ENCODE measurements around the gene RANBP1.
"Not testable (repeated sequence)": the region's sequence is repeated elsewhere in the genome, so short reads cannot be mapped to it uniquely, and the experiment has no call there.

The RANBP1 gene

DNA sequence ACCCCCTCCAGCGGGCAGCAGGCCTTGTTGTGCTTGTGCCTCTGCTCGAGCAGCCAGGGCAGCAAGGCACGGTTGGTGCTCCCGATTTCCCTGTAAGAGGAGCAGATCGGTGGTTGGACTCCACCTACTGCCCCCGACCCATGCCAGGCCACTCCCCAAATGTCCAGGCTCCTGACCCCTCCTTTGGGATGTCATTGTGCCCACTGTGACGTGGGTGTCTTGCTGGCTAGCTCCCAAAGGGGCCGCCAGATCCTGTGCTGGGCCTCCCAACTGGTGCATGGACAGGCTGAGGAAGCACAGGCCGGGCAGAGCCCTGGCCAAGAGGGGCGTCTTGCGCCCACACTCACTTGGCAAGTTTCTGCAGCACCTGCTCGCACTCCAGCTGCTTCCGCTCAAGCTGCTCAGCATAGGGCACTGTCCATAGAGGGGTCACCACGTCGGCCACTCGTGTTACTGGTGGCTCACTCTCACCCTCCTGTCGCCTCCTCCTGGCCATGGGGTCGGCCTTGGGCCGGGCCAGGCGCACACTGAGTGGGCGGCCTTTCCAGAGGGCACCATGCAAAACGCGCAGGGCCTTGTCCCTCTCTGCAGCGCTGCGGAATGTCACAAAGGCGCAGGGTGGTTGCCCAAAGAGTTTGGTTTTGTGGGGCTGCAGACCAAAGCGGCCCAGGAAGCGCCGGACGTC is at the start of gene RANBP1:
Gene RANBP1 (plus strand): TSS at position 414 of the 685 bp plus-strand sequence. CDS start 81 bp downstream, at position 495.
- peak within 1 kb of the TSS; percentile 89 for H3K4me3 Mint-ChIP-seq
- peaks cover 60% of the 10 kb centered on the region for H3K4me1 Mint-ChIP-seq
- peaks cover 3% of the 10 kb centered on the region for H3K27me3 Mint-ChIP-seq
- DNase-seq (no peak), ATAC-seq (no peak)
- peaks cover 45% of the 10 kb centered on the region for H3K36me3 Mint-ChIP-seq (ENCODE audit: low read depth)
- H3K27ac Mint-ChIP-seq: peak within 1 kb of the TSS; percentile 93
- no peaks in the 10 kb centered on the region for H3K9me3 Mint-ChIP-seq

DNA sequence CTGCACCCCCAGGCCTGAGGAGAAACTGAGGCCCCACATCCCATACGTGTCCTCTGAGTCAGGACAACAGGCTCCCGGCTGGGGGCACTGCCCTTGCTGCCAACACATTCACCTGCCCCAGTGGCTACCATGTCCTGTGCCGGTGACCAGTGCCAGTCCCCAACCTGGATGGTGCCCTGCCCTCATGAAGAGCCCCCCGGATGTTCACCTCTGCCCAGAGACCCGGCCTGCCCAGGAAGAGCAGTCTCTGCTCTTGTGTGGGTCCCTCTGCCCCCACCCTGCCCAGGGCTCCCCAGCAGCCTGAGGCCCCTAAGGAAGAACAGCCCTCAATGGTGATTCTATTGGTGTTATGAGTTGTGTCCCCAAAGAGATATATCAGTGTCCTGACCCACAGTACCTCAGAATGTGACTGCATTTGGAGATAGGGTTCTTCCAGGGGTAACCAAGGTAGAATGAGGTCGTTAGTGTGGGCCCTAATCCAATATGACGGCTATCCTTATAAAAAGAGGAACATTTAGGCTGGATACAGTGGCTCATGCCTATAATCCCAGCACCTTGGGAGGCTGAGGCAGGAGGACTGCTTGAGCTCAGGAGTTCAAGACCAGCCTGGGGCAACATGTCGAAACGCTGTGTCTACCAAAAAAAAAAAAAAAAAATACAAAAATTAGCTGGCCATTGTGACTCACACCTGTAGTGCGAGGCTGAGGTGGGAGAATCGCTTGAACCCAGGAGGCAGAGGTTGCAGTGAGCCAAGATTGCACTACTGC is 49.1 kb upstream of the RANBP1 start:
- no peak overlapping the region for H3K27ac Mint-ChIP-seq
- DNase-seq (no peak), ATAC-seq (no peak)
- no peaks in the 10 kb centered on the region for H3K27me3 Mint-ChIP-seq
- H3K4me1 Mint-ChIP-seq: peaks cover 5% of the 10 kb centered on the region
- H3K4me3 Mint-ChIP-seq: no peak overlapping the region
- no peaks in the 10 kb centered on the region for H3K9me3 Mint-ChIP-seq
- no peaks in the 10 kb centered on the region for H3K36me3 Mint-ChIP-seq (ENCODE audit: low read depth)

- H3K4me3 Mint-ChIP-seq; H3K36me3 Mint-ChIP-seq (ENCODE audit: low read depth); H3K27ac Mint-ChIP-seq; H3K9me3 Mint-ChIP-seq; H3K27me3 Mint-ChIP-seq; H3K4me1 Mint-ChIP-seq; ATAC-seq; DNase-seq: not testable (repeated sequence)
These were observed 48.6 kb upstream of the RANBP1 start for GRCh38 chr22:20067384-20067682.

DNA sequence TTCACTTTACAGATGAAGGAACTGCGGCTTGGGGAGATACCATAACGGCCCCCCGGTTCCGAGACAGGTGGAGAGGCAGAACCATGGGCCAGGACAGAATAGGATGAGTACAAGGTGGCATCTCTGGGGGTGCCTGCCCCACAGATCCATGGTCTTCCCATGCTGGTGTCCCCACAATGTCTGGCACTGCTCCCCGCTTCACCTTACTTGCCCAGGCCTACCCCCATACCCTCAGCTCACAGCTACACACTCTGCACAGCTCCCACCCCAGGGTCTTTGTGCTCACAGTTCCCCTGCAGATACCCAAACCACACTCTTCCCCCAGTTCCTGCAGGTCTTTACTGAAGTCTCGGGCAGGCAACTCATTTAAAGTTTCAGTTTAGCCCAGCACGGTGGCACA is 47.3 kb upstream of the RANBP1 start:
- ATAC-seq: no peak
- Mint-ChIP-seq H3K36me3 (ENCODE audit: low read depth) (no peaks in the 10 kb centered on the region), H3K27me3 (no peaks in the 10 kb centered on the region), H3K9me3 (no peaks in the 10 kb centered on the region), H3K4me3 (no peak overlapping the region), H3K27ac (no peak overlapping the region), H3K4me1 (no peaks in the 10 kb centered on the region)
- DNase-seq: no peak

DNA sequence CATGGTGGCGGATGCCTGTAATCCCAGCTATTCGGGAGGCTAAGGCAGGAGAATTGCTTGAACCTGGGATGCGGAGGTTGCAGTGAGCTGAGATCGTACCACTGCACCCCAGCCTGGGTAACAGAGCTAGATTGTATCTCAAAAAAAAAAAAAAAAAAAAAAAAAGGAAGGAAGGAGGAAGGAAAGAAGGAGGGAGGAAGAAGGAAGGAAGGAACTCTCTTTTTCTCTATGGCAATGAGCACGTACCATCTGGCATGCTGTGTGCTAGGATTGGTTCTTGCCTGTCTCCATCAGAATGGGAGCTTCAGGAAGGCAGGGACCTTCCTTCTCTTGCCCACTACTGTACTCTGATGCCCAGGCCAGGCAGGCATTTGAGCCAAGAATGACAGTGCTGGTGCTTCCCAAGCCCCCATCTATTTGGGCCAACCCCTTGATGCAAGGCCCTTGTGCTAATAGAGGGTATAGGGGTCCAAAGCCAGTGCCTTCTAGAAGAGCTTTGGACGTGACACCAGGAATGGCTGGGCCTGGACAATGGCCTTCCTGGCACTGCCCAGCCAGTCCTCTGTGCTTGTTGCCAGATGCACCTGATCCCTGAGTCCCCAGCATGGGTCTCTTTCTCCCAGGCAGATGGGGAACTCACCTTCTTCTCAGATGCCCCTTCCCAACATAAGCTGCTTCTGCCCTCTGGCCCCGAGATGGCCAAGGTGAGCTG is 46.4 kb upstream of the RANBP1 start:
- no peak overlapping the region for H3K27ac Mint-ChIP-seq
- no peak for ATAC-seq

GRCh38 chr22:20071524-20071972 is 44.4 kb upstream of the RANBP1 start:
- no peak overlapping the region for H3K27ac Mint-ChIP-seq
- no peak for ATAC-seq
- no peaks in the 10 kb centered on the region for H3K36me3 Mint-ChIP-seq (ENCODE audit: low read depth)
- no peak for DNase-seq
- no peaks in the 10 kb centered on the region for H3K27me3 Mint-ChIP-seq
- H3K4me3 Mint-ChIP-seq: no peak overlapping the region
- H3K4me1 Mint-ChIP-seq: no peaks in the 10 kb centered on the region
- no peaks in the 10 kb centered on the region for H3K9me3 Mint-ChIP-seq

More for the DNA sequence above, 46.4 kb upstream of the RANBP1 start:
- Mint-ChIP-seq H3K27me3 (no peaks in the 10 kb centered on the region), H3K4me3 (no peak overlapping the region), H3K36me3 (ENCODE audit: low read depth) (no peaks in the 10 kb centered on the region), H3K9me3 (no peaks in the 10 kb centered on the region), H3K4me1 (no peaks in the 10 kb centered on the region)
- DNase-seq: no peak

GRCh38 chr22:20076627-20077172 is 39.2 kb upstream of the RANBP1 start:
- no peak overlapping the region for H3K27ac Mint-ChIP-seq
- H3K9me3 Mint-ChIP-seq: no peaks in the 10 kb centered on the region
- H3K4me1 Mint-ChIP-seq: peaks cover 16% of the 10 kb centered on the region
- DNase-seq (no peak), ATAC-seq (no peak)
- peaks cover 3% of the 10 kb centered on the region for H3K36me3 Mint-ChIP-seq (ENCODE audit: low read depth)
- no peak overlapping the region for H3K4me3 Mint-ChIP-seq
- no peaks in the 10 kb centered on the region for H3K27me3 Mint-ChIP-seq

GRCh38 chr22:20079745-20080444 is 36.0 kb upstream of the RANBP1 start, which contains the start of gene DGCR8:
DGCR8 (plus strand) TSS chr22:20080241; CDS start chr22:20085964, 5,723 bp downstream.
- no peaks in the 10 kb centered on the region for H3K9me3 Mint-ChIP-seq
- ATAC-seq: peak; percentile 94

GRCh38 chr22:20080445-20080775 is 35.5 kb upstream of the RANBP1 start:
- Mint-ChIP-seq H3K9me3 (no peaks in the 10 kb centered on the region), H3K27ac (peak overlapping the region; percentile 84), H3K36me3 (ENCODE audit: low read depth) (peaks cover 7% of the 10 kb centered on the region), H3K27me3 (no peaks in the 10 kb centered on the region), H3K4me3 (peak overlapping the region; percentile 91), H3K4me1 (peaks cover 47% of the 10 kb centered on the region)
- DNase-seq (peak; percentile 77), ATAC-seq (peak; percentile 70)

More at GRCh38 chr22:20079745-20080444, 36.0 kb upstream of the RANBP1 start, which contains the start of gene DGCR8:
- DNase-seq: peak; percentile 75
- H3K4me3 Mint-ChIP-seq: peak within 1 kb of the TSS; percentile 91
- H3K27ac Mint-ChIP-seq: peak within 1 kb of the TSS; percentile 84
- no peaks in the 10 kb centered on the region for H3K27me3 Mint-ChIP-seq
- peaks cover 3% of the 10 kb centered on the region for H3K36me3 Mint-ChIP-seq (ENCODE audit: low read depth)
- peaks cover 43% of the 10 kb centered on the region for H3K4me1 Mint-ChIP-seq

DNA sequence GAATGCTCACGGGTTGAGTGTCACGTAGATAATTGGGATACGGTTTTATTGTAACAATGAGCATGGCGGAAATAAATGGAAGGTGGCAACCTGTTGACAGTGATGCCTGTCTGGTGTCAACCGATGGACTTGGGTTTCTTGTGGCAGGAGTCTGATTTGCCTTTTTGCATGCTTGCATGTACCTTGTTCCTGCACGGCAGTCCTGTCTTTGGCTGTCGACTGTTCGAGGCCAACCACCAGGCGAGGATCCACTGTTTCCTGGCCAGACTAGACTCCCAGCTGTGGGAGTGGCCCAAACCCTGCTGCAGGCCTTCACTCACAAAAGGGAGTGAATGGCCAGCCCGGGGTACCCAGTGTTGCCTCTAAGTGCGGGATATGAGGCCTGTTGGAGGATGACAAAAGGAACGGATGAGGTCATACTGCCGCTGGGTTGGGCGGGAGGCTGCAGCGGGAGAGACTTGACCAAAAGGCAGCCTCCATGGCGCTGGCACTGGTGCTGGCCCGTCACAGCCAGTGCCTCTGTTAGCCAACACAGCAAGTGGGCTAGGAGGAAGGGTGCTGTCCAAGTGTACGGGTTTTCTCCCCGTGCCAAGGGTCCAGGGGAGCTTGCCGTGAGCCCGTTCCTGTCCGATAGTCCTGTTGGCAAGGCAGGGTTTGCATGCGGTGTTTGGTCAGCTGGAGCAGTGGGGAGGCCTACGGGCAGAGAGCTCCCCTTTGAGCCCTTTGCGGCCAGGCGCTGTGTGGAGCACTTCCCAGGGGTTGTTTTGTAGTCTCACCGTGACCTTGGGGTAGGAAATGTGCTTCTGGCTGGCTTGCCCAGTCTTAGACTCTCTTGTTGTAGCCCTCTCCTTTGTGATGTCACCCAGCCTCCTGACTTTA is 34.9 kb upstream of the RANBP1 start:
- DNase-seq (no peak), ATAC-seq (no peak)
- Mint-ChIP-seq H3K9me3 (no peaks in the 10 kb centered on the region), H3K27me3 (no peaks in the 10 kb centered on the region), H3K4me3 (peak overlapping the region; percentile 91), H3K27ac (peak overlapping the region; percentile 84), H3K36me3 (ENCODE audit: low read depth) (peaks cover 13% of the 10 kb centered on the region), H3K4me1 (peaks cover 48% of the 10 kb centered on the region)

DNA sequence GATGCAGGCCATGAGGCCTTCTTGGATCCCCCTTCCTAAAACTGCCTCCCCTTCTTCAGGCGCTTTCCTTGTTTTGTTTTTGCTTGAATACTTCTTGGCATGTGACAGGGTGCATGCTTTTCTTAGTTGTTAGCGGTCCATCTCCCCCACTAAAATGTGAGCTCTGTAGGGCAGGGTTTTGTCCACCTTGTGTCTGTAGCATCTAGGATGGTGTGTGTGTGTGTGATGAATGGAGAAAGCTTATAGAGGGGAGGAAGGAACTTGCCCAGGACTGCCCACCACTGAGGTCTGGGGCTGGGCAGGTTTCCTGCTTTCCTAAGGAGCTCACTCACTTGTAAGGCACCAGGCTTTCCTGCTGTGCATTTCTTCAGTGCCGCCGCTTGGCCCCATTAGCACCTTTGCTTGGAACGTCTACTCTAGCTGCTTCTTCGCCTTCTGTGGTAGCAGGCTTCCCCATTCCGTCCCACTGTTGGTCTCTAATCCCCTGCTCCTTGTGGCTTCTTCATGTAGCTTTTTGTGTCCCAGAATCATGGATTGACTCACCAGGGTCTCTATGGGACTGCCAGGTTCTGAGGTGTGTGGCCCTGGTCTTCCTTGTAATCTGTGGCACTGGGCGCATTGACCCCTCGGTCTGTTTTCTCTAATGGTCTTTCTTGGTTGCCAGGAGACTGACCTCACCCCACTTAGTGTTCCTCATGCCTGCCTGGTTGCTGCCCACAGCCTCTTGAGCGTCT is 32.6 kb upstream of the RANBP1 start:
- Mint-ChIP-seq H3K4me1 (peaks cover 57% of the 10 kb centered on the region), H3K36me3 (ENCODE audit: low read depth) (peaks cover 32% of the 10 kb centered on the region), H3K27me3 (no peaks in the 10 kb centered on the region), H3K9me3 (no peaks in the 10 kb centered on the region), H3K4me3 (no peak overlapping the region), H3K27ac (peak overlapping the region; percentile 19)
- ATAC-seq (no peak), DNase-seq (no peak)

DNA sequence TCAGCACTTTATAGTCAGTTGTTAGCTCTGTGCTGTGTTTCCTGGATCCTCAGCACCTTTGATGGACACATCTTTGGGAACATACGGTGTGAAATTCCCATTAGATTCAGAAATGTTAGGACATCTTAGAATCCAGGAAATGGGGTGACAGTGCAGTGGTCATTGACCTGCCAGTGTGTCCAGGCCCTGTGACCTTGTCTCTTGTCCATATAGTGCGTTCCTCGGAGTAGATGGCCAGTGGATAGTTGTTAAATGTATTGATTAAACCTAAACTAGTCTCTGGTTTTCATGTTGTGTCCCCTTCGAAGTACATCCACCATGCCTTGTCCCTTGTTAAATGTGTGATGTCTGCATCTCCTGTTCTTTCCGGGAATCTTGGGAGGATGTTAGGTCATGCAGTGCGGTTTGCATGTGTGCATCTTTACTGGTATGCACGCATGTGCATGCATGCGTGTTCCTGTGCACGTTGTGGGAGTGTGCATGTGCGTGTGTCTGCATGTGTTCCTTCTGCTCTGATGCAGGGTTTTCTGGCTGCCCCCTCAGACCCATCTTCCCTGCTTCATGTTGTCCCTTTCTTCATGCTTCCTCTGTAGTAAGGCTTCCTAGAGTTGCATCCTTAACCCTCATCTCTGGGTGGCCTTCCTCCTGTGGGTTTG is 31.9 kb upstream of the RANBP1 start:
- ATAC-seq: no peak

More for the DNA sequence above, 31.9 kb upstream of the RANBP1 start:
- Mint-ChIP-seq H3K27me3 (no peaks in the 10 kb centered on the region), H3K4me1 (peaks cover 57% of the 10 kb centered on the region), H3K9me3 (no peaks in the 10 kb centered on the region), H3K27ac (no peak overlapping the region), H3K36me3 (ENCODE audit: low read depth) (peaks cover 38% of the 10 kb centered on the region), H3K4me3 (no peak overlapping the region)
- no peak for DNase-seq
